H1 (cell line): ENCODE measurements around the gene NDUFAF7.
"Not testable (repeated sequence)": the region's sequence is repeated elsewhere in the genome, so short reads cannot be mapped to it uniquely, and the experiment has no call there.

Experiments
- CTCF ChIP-seq, 3 experiments: IDR thresholded peaks; 1 replicate in 2 of 3; 2 replicates in 1 of 3; pipeline versions ENCODE4 v1.5.1 to v1.6.1; 2011; ENCODE audit warnings: low read length in 3 of 3, mild to moderate bottlenecking in 3 of 3, inconsistent platforms in 2 of 3, low read depth in 1 of 3, moderate library complexity in 1 of 3; ENCODE audit not compliant: insufficient read depth in 1 of 3; ENCODE audit errors: control extremely low read depth in 1 of 3
- EGR1 ChIP-seq: IDR thresholded peaks from 2 replicates; pipeline ENCODE4 v1.6.1; 2011; ENCODE audit warnings: low read depth, low read length, borderline replicate concordance
- EP300 ChIP-seq, 2 experiments: IDR thresholded peaks; 1 replicate in 1 of 2; 2 replicates in 1 of 2; pipeline ENCODE4 v1.6.1; 2011 to 2012; ENCODE audit warnings: low read depth in 2 of 2, low read length in 2 of 2, mild to moderate bottlenecking in 2 of 2, borderline replicate concordance in 1 of 2, inconsistent platforms in 1 of 2, moderate library complexity in 1 of 2
- EZH2 ChIP-seq: fragments of 200-600 bp; sonication (generic); IDR thresholded peaks from 2 replicates; pipeline ENCODE4 v1.7.1; 2012; ENCODE audit warnings: low read depth, mild to moderate bottlenecking, moderate library complexity, low read length, inconsistent platforms; ENCODE audit not compliant: severe bottlenecking
- GTF2F1 ChIP-seq: IDR thresholded peaks from 2 replicates; pipeline ENCODE4 v1.6.1; 2012; ENCODE audit warnings: low read depth, low read length, improper control_type of control experiment, borderline replicate concordance
- JUN ChIP-seq: IDR thresholded peaks from 2 replicates; pipeline ENCODE4 v1.6.1; 2011; ENCODE audit warnings: low read depth, mild to moderate bottlenecking, improper control_type of control experiment, low read length
- JUND ChIP-seq: IDR thresholded peaks from 2 replicates; pipeline ENCODE4 v1.6.1; 2011; ENCODE audit warnings: mild to moderate bottlenecking, improper control_type of control experiment, low read length
- NRF1 ChIP-seq: IDR thresholded peaks from 2 replicates; pipeline ENCODE4 v1.6.1; 2011; ENCODE audit warnings: mild to moderate bottlenecking, low read depth, low read length, improper control_type of control experiment
- POLR2A ChIP-seq, 2 experiments: IDR thresholded peaks; 1 replicate in 1 of 2; 2 replicates in 1 of 2; pipeline ENCODE4 v1.6.1; 2011; ENCODE audit warnings: low read depth in 2 of 2, low read length in 2 of 2, mild to moderate bottlenecking in 2 of 2; ENCODE audit errors: control extremely low read depth in 1 of 2
- POLR2AphosphoS5 ChIP-seq: IDR thresholded peaks from 2 replicates; pipeline ENCODE4 v1.6.1; 2011; ENCODE audit warnings: low read depth, low read length
- RFX5 ChIP-seq: IDR thresholded peaks from 2 replicates; pipeline ENCODE4 v1.6.1; 2011; ENCODE audit warnings: low read depth, low read length, improper control_type of control experiment, borderline replicate concordance
- SAP30 ChIP-seq: fragments of 300-600 bp; sonication (generic); IDR thresholded peaks from 2 replicates; pipeline ENCODE4 v1.7.1; 2012; ENCODE audit warnings: low read length, moderate library complexity, mild to moderate bottlenecking, inconsistent platforms; ENCODE audit not compliant: insufficient read depth, insufficient replicate concordance
- USF2 ChIP-seq: IDR thresholded peaks from 2 replicates; pipeline ENCODE4 v1.6.1; 2011; ENCODE audit warnings: low read length, improper control_type of control experiment
- YY1 ChIP-seq: IDR thresholded peaks from 2 replicates; pipeline ENCODE4 v1.6.1; 2011; ENCODE audit warnings: low read depth, mild to moderate bottlenecking, low read length

DNA sequence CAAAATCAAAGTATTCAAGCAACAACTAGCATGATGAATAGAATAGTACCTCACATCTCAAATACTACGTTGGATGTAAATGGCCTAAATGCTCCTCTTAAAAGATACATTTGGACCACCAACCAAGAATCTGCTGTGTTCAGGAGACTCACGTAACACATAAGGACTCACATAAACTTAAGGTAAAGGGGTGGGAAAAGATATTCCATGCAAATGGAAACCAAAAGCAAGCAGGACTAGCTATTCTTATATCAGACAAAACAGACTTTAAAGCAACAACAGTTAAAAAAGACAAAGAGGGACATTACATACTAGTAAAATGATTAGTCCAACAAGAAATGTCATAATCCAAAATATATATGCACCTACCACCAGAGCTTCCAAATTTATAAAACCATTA is 24.7 kb upstream of the NDUFAF7 start:
- not testable (repeated sequence) for TF ChIP-seq CTCF (IDR thresholded peaks at IDR 0.05; ENCODE audit: control extremely low read depth in 1 of 3, insufficient read depth in 1 of 3, low read depth in 1 of 3, low read length in 3 of 3); RFX5; EGR1; POLR2AphosphoS5; SAP30; GTF2F1; EP300 (IDR thresholded peaks at IDR 0.05; ENCODE audit: borderline replicate concordance in 1 of 2, low read depth in 2 of 2, low read length in 2 of 2); POLR2A (IDR thresholded peaks at IDR 0.05; ENCODE audit: control extremely low read depth in 1 of 2, low read depth in 2 of 2, low read length in 2 of 2); EZH2; JUND; USF2; YY1; NRF1; JUN
